ENCODE measurements around the gene IFT74. TPM values are rescaled to one million over a fixed set of nuclear protein-coding genes. Genes with fewer than 3 reads are reported as not detected.

IFT74 gene
- total RNA-seq, 1 experiment from 2014 or later: 15.2 TPM

GRCh38 chr9:26919698-26920097, 36.5 kb upstream of the IFT74 start (continued):
- TF ChIP-seq, protein P1, sequence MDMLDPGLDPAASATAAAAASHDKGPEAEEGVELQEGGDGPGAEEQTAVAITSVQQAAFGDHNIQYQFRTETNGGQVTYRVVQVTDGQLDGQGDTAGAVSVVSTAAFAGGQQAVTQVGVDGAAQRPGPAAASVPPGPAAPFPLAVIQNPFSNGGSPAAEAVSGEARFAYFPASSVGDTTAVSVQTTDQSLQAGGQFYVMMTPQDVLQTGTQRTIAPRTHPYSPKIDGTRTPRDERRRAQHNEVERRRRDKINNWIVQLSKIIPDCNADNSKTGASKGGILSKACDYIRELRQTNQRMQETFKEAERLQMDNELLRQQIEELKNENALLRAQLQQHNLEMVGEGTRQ (CRISPR knock-in tag; IDR thresholded peaks at IDR 0.05): no peak
- TF ChIP-seq PREB (CRISPR knock-in tag; IDR thresholded peaks at IDR 0.05; ENCODE audit: borderline replicate concordance) (no peak), EMX1 (CRISPR knock-in tag; IDR thresholded peaks at IDR 0.05) (no peak)
- TF ChIP-seq, protein P2, sequence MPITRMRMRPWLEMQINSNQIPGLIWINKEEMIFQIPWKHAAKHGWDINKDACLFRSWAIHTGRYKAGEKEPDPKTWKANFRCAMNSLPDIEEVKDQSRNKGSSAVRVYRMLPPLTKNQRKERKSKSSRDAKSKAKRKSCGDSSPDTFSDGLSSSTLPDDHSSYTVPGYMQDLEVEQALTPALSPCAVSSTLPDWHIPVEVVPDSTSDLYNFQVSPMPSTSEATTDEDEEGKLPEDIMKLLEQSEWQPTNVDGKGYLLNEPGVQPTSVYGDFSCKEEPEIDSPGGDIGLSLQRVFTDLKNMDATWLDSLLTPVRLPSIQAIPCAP (CRISPR knock-in tag; IDR thresholded peaks at IDR 0.05): no peak

DNA sequence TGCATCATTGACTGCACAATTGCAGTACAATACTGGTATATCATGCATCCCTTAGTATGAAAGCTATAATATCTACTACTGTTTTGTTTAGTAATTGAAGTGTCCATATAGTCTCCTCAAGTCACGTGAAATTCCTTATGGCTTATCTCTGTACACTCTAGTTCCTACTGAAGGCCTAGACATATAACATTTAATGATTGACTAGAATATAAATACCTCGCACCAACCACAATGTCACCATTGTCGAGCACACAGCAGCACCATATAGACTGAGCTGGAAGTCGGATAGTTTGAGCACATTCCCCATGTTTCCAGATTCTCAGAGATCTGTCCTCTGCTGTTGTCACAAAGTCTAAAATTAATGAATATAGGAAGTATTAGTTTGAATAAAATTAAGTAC, 30.6 kb upstream of the IFT74 start:
- POLR2A ChIA-PET: no interaction called here
- ATAC-seq (no peak), DNase-seq (ENCODE audit: low spot score) (no peak)
- Mint-ChIP-seq H3K9me3 (no peaks in the 10 kb centered on the region), H3K27me3 (ENCODE audit: low read depth) (no peaks in the 10 kb centered on the region), H3K4me3 (no peak overlapping the region), H3K4me1 (no peaks in the 10 kb centered on the region), H3K27ac (no peak overlapping the region), H3K36me3 (peaks cover 51% of the 10 kb centered on the region)
- TF ChIP-seq NFYB (CRISPR knock-in tag; conservative IDR thresholded peaks at IDR 0.05; ENCODE audit: low read depth): no peak
- no peak for TF ChIP-seq STAT6 (CRISPR knock-in tag; conservative IDR thresholded peaks at IDR 0.05; ENCODE audit: low read depth)
- TF ChIP-seq RORB (CRISPR knock-in tag; IDR thresholded peaks at IDR 0.05): no peak
- no peak for TF ChIP-seq ZNF232 (CRISPR knock-in tag; IDR thresholded peaks at IDR 0.05)
- no peak for TF ChIP-seq CREB1 (CRISPR knock-in tag; IDR thresholded peaks at IDR 0.05)
- TF ChIP-seq, protein P3, sequence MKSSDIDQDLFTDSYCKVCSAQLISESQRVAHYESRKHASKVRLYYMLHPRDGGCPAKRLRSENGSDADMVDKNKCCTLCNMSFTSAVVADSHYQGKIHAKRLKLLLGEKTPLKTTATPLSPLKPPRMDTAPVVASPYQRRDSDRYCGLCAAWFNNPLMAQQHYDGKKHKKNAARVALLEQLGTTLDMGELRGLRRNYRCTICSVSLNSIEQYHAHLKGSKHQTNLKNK (CRISPR knock-in tag; IDR thresholded peaks at IDR 0.05): no peak
- no peak for TF ChIP-seq ZNF121 (CRISPR knock-in tag; IDR thresholded peaks at IDR 0.05)
- no peak for TF ChIP-seq RELA (CRISPR knock-in tag; IDR thresholded peaks at IDR 0.05; ENCODE audit: borderline replicate concordance)
- no peak for TF ChIP-seq ZNF671 (CRISPR knock-in tag; IDR thresholded peaks at IDR 0.05)
- TF ChIP-seq ZNF532 (CRISPR knock-in tag; IDR thresholded peaks at IDR 0.05; ENCODE audit: borderline replicate concordance): no peak
- no peak for TF ChIP-seq SMAD4 (CRISPR knock-in tag; IDR thresholded peaks at IDR 0.05)
- TF ChIP-seq IRF2 (CRISPR knock-in tag; IDR thresholded peaks at IDR 0.05; ENCODE audit: borderline replicate concordance, low read depth): no peak
- TF ChIP-seq ETV6 (CRISPR knock-in tag; IDR thresholded peaks at IDR 0.05): no peak
- TF ChIP-seq, protein P4, sequence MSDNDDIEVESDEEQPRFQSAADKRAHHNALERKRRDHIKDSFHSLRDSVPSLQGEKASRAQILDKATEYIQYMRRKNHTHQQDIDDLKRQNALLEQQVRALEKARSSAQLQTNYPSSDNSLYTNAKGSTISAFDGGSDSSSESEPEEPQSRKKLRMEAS (CRISPR knock-in tag; IDR thresholded peaks at IDR 0.05): no peak
- no peak for TF ChIP-seq ZNF317 (CRISPR knock-in tag; IDR thresholded peaks at IDR 0.05; ENCODE audit: borderline replicate concordance, low read depth)
- TF ChIP-seq, protein P5, sequence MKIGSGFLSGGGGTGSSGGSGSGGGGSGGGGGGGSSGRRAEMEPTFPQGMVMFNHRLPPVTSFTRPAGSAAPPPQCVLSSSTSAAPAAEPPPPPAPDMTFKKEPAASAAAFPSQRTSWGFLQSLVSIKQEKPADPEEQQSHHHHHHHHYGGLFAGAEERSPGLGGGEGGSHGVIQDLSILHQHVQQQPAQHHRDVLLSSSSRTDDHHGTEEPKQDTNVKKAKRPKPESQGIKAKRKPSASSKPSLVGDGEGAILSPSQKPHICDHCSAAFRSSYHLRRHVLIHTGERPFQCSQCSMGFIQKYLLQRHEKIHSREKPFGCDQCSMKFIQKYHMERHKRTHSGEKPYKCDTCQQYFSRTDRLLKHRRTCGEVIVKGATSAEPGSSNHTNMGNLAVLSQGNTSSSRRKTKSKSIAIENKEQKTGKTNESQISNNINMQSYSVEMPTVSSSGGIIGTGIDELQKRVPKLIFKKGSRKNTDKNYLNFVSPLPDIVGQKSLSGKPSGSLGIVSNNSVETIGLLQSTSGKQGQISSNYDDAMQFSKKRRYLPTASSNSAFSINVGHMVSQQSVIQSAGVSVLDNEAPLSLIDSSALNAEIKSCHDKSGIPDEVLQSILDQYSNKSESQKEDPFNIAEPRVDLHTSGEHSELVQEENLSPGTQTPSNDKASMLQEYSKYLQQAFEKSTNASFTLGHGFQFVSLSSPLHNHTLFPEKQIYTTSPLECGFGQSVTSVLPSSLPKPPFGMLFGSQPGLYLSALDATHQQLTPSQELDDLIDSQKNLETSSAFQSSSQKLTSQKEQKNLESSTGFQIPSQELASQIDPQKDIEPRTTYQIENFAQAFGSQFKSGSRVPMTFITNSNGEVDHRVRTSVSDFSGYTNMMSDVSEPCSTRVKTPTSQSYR (CRISPR knock-in tag; IDR thresholded peaks at IDR 0.05): no peak
- no peak for TF ChIP-seq FOXJ3 (CRISPR knock-in tag; IDR thresholded peaks at IDR 0.05; ENCODE audit: borderline replicate concordance)
- TF ChIP-seq ZNF416 (CRISPR knock-in tag; IDR thresholded peaks at IDR 0.05): no peak
- TF ChIP-seq ZNF138 (CRISPR knock-in tag; conservative IDR thresholded peaks at IDR 0.05): no peak
- TF ChIP-seq, protein P6, sequence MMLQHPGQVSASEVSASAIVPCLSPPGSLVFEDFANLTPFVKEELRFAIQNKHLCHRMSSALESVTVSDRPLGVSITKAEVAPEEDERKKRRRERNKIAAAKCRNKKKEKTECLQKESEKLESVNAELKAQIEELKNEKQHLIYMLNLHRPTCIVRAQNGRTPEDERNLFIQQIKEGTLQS (CRISPR knock-in tag; conservative IDR thresholded peaks at IDR 0.05): no peak
- CTCF ChIA-PET: no interaction called here

Data from WTC11 (cell line).